HG02610 (cell line): Measurements from ENCODE around the gene CACNA1B.

Experiments used
- ATAC-seq: cut with Tn5 transposase; IDR thresholded peaks from one replicate; pipeline ENCODE4 v1.9.1; 2021; ENCODE audit warnings: mild to moderate bottlenecking, moderate library complexity; ENCODE audit not compliant: unreplicated experiment

The CACNA1B gene

DNA sequence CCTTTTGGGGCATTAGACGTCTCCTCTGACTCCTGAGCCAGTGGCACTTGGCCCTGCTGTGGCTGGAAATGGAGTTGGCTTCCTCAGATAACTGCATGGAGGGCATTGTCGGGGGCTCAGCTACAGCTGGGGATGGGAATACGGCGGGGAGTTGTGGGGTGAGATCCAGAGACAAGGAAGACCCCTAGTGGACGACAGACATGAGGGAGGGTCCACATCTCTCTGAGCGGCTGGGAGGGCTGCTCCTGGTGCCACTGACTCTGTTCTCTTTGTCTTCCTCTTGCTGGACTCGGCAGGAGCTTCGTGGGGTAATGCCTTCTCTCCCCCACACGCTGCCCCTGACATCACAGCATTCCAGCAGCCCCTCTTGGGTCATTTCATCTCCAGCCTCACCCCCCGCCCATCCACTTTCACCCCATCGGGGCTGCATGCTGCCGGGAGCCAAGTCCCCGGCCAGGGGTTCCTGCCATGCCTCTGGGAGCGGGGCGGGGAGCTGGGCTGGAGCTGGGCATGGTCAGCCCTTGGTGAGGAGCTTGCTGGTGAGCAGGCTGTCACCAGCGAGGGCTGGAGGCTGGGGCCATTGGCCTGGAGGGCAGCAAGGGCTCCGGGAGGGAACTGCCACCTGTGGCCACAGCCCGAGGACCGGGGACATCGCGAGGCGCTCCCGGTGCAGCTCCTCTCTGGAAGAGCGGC is 172.3 kb downstream of the CACNA1B start:
- ATAC-seq, result no peak

DNA sequence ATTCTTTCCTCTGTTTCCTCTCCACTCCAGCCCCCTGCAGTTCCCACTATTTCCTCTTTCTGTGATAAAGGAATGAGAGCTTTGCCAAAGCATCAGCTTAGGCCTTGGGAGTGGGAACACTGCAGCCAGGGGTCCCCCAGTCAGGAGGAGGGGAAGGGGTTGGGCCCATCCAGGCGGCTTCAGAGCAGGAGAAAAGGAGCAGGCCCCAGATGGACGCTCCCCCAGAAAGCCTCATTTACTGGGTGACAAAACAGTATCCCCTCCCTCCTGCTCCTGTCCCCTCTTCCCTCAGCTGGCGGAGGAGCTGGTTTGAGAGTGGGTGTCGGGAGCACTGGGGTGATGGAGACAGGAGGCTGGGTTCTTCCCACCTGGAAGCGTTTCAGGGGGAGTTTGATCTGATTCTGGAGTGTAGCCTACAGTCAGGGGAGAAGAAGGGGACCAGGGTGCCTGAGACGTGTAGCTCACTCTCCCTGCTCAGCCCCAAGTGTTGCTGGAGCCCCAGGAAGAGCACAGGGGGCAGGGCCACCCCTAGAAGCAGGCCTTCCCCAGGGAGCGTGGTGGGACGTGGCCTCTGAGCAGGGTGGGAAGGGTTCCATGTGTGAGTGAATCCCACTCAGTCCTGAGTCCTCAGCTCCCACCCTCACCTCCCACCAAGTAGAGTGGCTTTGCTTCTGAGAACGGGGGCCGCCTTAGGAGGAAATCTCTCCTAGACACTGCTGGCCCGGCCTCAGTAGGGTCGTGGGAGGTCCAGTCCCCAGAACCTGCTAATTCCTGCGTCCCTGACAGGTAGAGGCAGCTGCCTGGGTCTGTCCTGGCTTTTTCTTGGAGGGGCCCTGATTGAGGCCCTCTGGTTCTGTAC is 173.1 kb downstream of the CACNA1B start:
- no peak for ATAC-seq

DNA sequence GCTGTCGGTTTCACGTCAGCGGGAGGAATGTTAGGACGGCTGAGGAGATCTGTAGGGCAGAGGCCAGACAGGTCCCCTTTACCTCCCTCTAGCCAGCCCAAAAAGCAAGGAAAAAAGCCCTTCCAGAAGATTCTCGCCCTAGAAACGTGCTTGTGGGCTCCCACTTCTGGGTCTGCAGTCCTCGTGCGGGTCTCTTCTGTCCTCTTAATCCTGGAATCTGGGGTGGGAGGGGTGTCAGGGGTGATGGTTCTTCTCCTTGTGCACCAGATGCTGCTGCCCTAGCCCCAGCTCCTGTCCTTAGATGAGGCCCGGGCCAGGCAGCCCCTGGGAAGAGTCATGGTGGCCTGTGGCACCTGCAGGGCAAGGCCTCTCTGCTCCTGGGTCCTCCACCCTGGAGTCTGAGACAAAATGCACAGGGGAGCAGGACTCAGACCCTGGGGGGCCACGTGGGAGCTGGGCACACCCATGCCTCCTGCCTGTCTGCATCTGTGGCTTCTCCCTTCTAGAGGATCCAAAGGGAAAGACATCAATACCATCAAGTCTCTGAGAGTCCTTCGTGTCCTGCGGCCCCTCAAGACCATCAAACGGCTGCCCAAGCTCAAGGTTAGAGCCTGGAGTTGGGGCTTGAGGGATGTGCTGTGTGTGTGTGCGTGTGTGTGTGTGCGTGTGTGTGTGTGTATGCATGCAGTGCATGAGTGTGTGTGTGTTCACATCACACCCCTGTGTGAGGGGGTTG is 174.2 kb downstream of the CACNA1B start:
- no peak for ATAC-seq

DNA sequence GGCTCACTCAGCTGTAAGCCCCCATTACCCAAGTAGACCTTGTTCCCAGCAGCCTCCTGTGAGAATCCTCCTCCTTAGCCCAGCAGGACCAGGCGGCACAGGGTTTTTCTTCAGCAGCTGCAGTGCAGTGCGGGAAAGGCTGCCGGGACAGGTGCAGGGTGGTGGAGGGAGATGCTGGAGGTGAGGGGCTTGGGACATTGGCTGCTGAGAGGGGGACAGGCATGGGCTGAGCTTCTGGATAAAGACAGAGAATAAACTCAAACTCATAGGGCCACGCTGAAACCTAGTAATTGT is 174.7 kb downstream of the CACNA1B start:
- ATAC-seq, result no peak

DNA sequence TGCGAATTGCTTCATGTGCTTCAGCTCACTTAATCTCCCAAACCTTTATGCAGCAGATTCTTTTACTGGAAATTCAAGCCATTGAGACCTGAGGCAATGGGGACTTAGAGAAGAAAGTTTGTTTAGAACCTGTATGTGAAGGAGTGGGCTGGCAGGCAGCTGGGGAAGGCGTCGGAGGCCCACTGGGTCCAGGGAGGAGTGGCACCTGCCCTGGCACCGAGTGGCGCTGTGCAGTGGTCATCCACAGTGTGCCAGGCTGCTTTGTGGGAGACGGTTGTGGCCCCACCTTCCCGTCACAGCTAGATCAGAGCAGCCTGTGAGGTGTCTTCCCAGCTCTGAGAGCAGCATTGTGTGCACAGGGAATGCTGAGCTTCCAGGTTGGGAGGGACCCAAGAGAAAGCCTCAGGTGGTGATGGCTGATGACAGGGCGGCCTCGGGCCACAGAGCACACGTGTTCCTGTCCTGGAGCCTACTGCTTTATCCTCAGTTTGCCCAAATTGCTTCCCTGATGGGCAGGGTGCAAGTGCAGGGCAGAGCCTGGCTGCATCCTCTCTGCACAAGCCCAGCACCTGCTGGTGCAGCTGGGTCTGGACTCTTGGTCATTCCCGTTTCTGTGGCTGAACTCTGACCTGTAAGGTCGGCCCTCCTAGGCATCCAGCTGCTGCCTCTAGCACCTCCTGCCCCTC is 175.2 kb downstream of the CACNA1B start:
- ATAC-seq, result no peak

DNA sequence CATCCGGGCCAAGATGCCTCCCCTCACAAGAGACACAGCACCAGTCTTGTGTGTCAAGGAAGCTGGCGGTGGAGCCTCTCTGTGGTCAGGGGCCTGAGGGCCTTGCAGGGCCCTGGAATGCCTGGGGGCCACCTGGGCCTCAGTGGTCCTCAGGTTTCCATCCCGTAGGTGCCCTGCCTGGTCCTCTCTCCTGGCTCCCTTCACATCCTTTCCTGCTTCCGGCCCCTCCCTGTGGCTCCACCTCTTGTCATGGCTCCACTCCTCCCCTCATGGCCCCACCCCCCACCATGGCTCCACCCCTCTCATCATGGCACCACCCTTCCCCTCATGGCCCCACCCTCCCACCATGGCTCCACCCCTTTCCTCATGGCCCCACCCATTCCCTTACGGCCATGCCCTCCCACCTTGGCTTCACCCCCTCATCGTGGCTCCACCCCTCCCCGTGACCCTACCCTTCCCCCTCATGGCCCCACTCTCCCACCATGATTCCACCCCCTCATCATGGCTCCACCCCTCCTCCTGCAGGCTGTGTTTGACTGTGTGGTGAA is 175.8 kb downstream of the CACNA1B start:
- ATAC-seq, result no peak

DNA sequence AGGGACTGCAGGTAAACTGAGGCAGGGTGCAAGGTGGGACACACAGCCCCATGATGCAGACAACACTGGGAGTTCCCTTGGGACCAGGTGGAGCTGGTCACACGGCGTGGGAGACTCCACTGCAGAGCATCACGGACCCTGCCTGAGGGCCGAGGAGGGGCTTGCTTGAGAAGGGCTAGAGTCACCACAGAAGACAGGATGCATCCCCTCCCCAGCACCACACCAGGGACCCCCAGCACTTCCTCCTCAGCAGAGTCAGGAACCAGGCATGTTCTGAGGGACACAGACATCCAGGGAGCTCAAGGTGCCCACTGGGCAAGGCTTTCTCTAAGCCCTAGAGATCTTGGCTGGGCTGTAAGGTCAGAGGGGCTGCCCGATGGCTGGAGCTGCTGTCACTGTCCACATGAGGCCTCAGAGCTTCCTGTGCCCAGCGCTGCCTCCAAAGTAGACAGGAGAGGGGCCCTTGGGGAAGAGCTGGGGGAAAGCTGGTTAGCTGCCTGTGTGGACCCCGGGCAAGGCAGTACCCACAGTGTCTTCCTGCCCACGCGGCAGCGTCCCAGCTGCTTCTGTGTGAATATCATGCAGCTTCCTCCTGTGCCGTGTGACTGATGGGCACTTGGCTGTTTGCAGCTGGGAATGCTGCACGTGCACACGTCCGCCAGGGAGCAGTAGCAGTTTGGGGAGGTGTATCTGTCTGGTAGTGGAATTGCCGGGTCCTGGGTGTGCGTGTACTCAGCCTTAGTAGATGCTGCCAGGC is 176.6 kb downstream of the CACNA1B start:
- no peak for ATAC-seq

DNA sequence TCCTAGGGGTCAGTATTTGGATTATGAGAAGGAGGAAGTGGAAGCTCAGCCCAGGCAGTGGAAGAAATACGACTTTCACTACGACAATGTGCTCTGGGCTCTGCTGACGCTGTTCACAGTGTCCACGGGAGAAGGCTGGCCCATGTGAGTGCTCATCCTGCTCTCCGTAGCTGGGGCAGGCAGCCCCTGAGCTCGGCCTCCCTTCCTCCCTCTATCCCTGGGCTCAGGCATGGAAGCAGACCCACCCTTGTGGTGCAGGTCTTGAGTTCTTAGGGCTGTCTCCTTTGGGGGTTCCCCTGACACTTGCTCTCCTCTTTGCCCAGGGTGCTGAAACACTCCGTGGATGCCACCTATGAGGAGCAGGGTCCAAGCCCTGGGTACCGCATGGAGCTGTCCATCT is 180.1 kb downstream of the CACNA1B start:
- no peak for ATAC-seq

DNA sequence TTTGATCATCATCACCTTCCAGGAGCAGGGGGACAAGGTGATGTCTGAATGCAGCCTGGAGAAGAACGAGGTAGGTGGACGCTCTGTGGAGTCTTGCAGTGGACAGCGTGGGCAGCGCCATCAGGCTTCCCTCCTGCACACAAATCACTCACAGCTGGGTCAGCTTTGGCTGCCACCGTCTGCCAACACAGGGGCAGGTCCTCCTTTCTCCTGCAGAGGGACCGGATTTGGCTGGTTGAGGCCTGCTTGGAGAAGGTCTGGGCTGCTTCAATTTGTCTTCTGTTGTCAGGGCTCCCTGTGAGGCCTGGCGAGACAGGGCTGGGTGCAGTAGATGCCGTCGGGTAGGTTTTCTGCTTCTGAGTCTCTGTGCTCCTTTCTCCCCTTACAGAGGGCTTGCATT is 180.6 kb downstream of the CACNA1B start:
- no peak for ATAC-seq

DNA sequence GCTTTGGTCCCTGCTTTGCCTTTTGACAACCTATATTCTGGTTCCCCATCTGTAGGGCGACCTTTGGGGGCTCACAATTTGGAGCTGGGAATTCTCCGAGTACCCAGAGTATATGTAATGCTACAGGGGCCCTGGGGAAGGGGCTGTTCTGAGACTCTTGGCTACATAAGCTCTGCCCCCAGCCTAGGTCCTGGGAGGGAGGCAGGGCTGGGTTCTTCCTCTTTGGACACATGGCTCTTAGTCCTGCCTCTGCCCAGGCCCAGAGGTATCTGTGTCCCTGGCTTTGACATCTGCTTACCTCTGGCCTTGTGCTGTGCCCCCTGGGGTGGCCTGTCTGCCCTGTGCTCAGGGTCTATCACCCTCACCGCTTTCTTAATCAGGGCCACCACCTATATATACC is 181.6 kb downstream of the CACNA1B start:
- ATAC-seq, result no peak

DNA sequence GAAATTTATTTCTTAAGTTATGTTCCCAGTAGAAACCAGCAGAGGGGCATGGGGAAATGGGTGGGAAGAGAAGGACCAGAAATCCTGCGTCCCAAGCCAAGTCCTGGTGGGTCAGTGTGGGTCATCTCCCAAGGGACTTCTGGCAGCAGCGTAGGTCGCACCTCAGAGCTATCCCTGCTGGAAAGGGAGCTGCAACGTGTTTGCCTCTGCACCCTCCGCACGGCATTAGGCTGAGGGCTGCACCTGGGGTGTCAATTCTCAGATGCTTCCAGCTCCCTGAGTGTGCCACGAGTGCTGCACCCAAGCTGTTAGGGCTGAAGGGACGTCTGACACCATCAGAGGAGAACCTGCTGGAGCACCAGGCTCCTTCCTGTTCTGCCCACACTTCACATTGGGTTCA is 182.8 kb downstream of the CACNA1B start:
- ATAC-seq, result no peak

DNA sequence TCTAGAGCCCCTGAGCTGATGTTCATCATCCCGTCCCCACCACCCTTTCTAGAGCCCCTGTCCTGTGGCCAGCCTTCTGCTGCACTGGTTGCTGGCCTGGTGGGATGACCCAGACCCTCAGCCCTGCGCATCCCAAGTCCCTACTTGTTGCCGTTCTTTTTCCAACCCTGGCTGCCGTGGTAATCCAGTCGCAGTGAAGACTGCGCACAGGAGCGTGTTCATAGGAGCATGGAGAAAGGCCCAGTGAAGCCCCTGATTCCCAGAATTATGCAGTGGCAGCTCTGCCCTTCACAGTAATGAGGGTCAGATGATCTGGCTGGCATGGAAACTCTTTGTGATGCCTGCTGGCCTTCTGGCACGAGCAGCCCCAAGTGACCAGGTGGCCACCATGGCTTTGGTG is 183.3 kb downstream of the CACNA1B start:
- ATAC-seq, result no peak

DNA sequence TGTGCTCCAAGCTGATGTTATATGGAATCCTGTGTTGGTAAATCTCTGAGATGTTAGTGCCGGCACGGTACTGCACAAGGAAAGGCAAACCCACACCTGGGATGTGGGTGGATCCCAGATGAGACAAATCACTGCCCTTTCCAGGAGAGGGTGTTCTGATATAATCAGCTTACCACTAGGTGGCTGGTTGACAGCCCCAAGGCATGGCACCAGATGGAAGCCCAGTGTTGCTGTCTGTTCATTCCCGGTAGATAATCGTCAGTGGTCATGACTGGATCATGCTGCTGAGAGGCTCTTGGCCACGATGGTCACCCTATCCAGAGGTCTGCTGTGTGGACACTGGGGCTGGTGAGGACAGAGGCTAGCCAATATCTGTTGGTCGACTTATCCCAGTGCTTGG is 184.0 kb downstream of the CACNA1B start:
- no peak for ATAC-seq

DNA sequence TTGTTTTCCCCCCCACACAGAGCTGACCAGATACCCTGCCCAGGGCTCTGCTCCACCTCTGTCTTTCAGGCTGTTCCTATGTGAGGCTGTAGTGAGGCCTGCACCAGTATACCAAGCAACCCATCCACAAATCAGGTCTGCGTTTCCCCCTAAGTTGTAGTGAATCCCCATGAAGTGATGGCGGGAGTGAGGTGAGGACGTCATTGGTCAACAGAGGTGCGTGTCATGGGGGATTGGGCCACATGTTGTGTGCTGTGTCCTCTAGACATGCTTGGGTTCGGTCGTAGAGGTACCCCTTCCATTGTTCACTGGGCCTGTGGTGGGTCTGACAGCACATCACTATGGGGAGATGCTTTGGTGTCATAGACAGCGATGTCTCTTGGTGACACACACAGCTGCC is 184.6 kb downstream of the CACNA1B start:
- ATAC-seq, result no peak

DNA sequence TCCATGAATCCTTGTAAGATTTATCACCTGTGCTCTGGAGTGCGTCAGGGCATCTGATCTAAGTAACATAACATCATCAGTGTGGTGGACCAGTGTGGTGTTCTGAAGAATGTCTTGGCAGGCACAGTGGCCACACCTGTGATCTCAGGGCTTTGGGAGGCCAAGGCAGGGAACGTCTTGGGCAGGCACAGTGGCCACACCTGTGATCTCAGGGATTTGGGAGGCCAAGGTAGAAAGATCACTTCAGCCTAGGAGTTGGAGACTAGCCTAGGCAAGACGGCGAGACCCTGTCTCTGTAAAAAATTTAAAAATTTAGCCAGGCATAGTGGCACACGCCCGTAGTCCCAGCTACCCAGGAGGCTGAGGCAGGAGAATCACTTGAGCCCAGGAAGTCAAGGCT is 185.5 kb downstream of the CACNA1B start:
- no peak for ATAC-seq

DNA sequence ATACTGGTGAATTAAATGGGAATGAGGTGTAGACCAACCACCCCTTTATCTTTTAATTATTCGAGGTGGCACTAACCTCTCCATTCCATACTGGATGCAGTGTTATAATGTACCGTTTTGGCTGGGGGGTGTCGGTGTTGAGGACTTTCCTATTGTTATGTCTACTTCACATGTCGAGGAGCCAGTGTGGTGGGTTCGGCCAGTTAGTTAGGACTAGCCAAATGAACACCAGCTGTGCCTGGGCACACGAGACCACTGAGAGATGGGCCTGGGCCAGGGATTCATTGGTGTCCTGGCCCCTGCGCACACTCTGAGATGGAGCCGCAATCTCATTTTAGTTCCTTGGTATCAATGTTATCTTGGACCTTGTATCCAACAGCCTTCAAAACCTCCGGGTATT is 186.2 kb downstream of the CACNA1B start:
- no peak for ATAC-seq

DNA sequence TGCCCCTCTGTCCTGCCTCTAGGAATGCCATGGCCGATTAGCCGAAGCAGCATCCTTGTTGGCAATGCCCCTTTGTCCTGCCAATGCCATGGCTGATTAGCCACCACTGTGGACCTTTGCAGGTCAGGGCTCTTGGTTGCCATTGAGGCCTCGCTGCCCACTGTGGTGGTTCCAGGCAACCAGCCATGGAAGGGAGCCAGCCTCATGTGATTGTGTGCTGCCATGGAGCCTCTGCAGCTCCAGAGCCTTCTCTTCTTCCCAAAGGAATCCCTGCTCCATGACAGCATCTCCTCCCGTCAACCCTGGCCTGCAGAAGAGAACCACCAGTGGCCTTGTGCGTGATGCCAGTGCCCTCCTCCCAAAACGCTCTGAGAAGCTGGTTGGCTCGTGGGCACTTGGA is 187.0 kb downstream of the CACNA1B start:
- ATAC-seq, result no peak

DNA sequence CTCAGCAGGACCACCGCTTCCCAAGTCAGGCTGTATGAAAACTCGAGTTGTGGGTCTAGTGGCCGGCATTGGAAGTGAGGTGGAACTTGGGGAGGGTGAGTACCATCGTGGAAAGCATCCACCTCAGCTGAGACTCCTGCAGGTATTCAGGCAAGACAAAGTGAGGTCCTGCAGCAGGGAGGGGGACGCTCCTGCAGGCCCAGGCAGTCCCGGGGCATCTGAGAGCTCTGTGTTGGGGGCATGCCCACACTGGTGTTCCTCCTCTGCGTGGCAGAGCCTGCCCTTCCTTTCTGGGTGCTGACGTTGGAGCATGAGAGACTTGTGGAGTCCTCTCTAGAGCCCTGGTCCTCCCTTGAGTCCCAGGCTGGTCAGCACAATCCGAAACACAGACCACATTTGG is 187.7 kb downstream of the CACNA1B start:
- ATAC-seq, result no peak

DNA sequence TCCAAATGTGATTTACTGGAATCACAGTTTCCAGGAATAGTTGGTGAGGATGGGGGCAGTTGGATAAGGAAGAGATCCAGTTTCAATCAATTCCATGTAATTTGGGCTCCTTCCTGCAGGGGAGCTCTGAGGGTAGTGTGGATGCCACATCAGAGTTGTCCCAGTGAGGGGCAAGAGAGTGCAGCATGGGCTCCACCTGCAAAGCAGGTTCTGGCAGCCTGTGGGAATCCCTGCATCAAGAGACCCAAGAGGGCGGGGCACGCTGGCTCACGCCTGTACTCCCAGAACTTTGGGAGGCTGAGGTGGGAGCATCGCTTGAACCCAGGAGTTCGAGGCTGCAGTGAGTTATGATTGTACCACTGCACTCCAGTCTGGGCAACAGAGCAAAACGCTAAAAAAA is 188.5 kb downstream of the CACNA1B start:
- no peak for ATAC-seq

DNA sequence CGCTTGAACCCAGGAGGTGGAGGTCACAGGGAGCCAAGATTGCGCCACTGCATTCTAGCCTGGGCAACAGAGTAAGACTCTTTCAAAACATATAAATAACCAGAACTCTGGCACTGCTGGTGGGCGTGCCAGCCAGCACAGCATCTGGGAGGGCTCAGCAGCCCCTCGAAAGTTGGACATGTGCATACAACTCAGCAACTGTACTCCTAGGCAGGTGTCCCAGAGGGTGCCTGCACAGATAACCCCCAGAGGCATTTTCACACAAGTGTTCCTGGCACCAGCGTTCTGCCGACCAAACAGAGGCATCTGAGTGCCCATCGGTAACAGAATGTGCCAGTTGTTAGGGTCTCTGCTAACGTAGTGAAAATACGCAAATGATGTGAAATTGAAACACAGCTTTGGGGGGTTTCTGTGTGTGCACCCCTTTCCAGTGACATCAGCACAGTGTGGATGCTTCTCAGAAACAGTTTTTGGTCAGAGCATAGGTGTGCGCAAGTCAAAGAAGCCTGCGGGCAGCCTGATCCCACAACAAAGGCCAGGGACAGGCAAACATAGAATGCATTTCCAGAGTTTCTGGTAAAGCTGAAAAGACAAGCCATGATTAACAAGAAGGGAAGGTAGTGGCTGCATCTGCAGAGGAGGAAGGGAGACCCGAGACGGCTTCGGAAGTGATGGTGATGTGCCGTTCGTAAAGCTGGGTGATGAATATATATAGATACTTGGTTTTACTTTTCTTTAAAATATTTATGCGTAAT is 190.2 kb downstream of the CACNA1B start:
- ATAC-seq, result no peak
